Upper lobe of right lung (tissue), 1 donor: ENCODE measurements around the gene DNAH3. TPM values are rescaled to one million over a fixed set of nuclear protein-coding genes. Genes with fewer than 3 reads are reported as not detected.

Source experiments
- ATAC-seq: fragments of 200-7000 bp; cut with Tn5 transposase; one replicate; pipeline ENCODE4 v1.9.1; 2020; ENCODE audit warnings: mild to moderate bottlenecking, moderate library complexity
- DNase-seq: peaks from one replicate; pipeline ENCODE4 v3.0.0-alpha.2; 2020
- H3K27ac ChIP-seq: fragments of 200-600 bp; one replicate; pipeline ENCODE4 v1.8.0; 2022
- H3K27me3 ChIP-seq: fragments of 200-600 bp; one replicate; pipeline ENCODE4 v1.8.0; 2022; ENCODE audit warnings: mild to moderate bottlenecking
- H3K36me3 ChIP-seq: fragments of 200-600 bp; one replicate; pipeline ENCODE4 v1.8.0; 2022
- H3K4me1 ChIP-seq: fragments of 200-600 bp; one replicate; pipeline ENCODE4 v1.8.0; 2022
- H3K4me3 ChIP-seq: fragments of 200-600 bp; one replicate; pipeline ENCODE4 v1.8.0; 2022; ENCODE audit warnings: mild to moderate bottlenecking
- H3K9me3 ChIP-seq: fragments of 200-600 bp; one replicate; pipeline ENCODE4 v1.8.0; 2022
- CTCF ChIP-seq: fragments of 200-600 bp; IDR thresholded peaks from one replicate; pipeline ENCODE4 v1.8.0; 2022; ENCODE audit warnings: antibody characterized with exemption
- intact Hi-C: fragments of 100-400 bp; cut with DNase I; formaldehyde crosslinking; loops from one replicate; pipeline ENCODE4 v1.11.0; 2022
- total RNA-seq: library from RNA; stranded (reverse); fragmentation: NEBNext Ultra II Directional; extraction: Animal tissue kit (Norgen Biotek cat#: 25700); gene quantifications from one replicate; pipeline ENCODE4 v1.2.1, GENCODE V29; 2021
- donor health status: DM: no; HTN: yes; CAD: no; lungs with severe emphysema.

The DNAH3 gene
- total RNA-seq, 1 donor from 2014 or later: 0.06 TPM

GRCh38 chr16:21184834-21185233 lies 34.2 kb upstream of the DNAH3 start:
- DNase-seq: no peak
- peaks cover 10% of the 10 kb centered on the region for H3K36me3 ChIP-seq
- no peak overlapping the region for H3K4me3 ChIP-seq
- H3K4me1 ChIP-seq: peaks cover 6% of the 10 kb centered on the region
- H3K27me3 ChIP-seq: no peaks in the 10 kb centered on the region
- no peak for TF ChIP-seq CTCF
- no peak for ATAC-seq
- no peaks in the 10 kb centered on the region for H3K9me3 ChIP-seq
- intact Hi-C loops: no loop called here
- H3K27ac ChIP-seq: no peak overlapping the region

DNA sequence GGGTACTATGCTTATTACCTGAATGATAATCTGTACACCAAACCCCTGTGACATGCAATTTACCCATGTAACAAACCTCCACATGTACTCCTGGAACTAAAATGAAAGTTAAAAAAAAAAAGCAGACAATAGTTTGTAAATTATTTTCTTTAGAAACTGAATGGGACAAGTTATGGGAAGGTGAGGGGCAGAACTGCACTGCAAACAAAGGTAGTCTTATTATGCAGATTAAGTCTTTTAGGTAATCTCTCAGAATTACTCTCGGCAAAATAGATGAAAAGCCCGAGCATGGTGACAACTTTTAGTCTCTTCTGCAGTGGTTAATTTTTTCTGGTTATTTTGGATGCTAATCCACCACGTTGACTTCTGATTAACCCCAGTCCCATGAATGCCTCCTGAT lies 33.3 kb upstream of the DNAH3 start:
- peaks cover 17% of the 10 kb centered on the region for H3K36me3 ChIP-seq
- no peak overlapping the region for H3K4me3 ChIP-seq
- no peak for ATAC-seq
- DNase-seq: no peak
- intact Hi-C loops: no loop called here
- H3K4me1 ChIP-seq: peaks cover 6% of the 10 kb centered on the region
- H3K27me3 ChIP-seq: no peaks in the 10 kb centered on the region
- TF ChIP-seq CTCF: no peak
- no peaks in the 10 kb centered on the region for H3K9me3 ChIP-seq
- no peak overlapping the region for H3K27ac ChIP-seq

DNA sequence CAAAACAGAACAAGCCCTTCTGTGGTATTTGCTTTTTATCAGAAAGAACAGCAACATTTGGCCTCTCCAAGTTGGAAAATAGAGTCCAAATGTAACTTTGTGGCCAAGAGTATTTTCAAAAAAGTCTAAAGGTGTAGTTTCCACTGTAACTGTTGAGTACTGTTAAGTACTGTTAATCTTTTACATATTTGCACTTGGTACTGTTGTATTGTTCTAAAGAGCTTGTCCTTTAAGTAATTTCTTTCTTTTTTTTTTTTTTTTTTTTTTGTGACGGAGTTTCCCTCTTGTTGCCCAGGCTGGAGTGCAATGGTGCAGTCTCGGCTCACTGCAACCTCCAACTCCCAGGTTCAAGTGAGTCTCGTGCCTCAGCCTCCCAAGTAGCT lies 29.3 kb upstream of the DNAH3 start:
- H3K27ac ChIP-seq: no peak overlapping the region
- TF ChIP-seq CTCF: no peak
- intact Hi-C loops: no loop called here
- DNase-seq: no peak
- H3K36me3 ChIP-seq: peaks cover 55% of the 10 kb centered on the region
- peak; percentile 14 for ATAC-seq
- H3K9me3 ChIP-seq: no peaks in the 10 kb centered on the region
- no peaks in the 10 kb centered on the region for H3K4me1 ChIP-seq
- no peak overlapping the region for H3K4me3 ChIP-seq
- no peaks in the 10 kb centered on the region for H3K27me3 ChIP-seq

DNA sequence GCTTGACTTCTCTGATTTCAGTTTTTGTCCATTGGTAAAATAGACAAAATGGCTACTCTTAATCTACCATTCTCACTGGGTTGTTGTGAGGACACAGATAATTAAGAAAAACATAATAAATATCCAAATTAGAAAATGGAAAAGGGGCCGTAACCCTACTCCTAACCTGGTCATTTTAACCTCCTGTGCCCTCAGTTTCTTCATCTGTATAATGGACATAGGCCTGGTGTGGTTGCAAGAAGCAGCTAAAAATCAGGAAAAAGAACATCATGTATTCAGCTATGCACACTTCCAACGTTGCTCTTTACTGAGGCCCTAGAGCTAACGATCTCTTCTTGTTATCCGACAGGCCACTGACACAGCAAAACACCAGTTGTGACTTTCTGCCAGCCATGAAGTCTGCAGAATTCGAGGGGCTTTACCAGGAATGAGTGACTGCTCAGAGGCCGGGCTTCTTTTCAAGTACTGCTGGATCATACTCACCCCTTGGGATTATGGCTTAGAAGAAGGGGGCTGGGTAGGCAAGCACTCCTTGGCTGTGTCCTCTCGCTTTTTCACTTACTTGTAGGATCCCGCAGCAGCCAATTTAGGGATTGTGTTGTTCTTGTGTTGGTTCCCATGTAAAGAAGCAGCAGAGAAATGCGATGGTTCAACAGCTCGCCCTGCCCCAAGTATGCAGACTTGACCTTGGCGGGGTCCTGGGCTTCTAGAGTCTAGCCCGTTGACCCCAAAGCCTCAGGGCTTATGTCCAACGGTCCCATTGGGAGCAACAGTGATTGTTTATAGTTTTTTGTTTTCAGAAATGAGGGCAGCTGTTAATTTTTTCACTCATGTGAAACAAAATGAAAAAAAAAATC lies 28.7 kb upstream of the DNAH3 start:
- DNase-seq (no peak), ATAC-seq (no peak)
- intact Hi-C loops: no loop called here
- Histone ChIP-seq H3K27me3 (no peaks in the 10 kb centered on the region), H3K36me3 (peaks cover 61% of the 10 kb centered on the region), H3K9me3 (no peaks in the 10 kb centered on the region), H3K4me3 (no peak overlapping the region), H3K4me1 (no peaks in the 10 kb centered on the region), H3K27ac (no peak overlapping the region)
- TF ChIP-seq CTCF: no peak

DNA sequence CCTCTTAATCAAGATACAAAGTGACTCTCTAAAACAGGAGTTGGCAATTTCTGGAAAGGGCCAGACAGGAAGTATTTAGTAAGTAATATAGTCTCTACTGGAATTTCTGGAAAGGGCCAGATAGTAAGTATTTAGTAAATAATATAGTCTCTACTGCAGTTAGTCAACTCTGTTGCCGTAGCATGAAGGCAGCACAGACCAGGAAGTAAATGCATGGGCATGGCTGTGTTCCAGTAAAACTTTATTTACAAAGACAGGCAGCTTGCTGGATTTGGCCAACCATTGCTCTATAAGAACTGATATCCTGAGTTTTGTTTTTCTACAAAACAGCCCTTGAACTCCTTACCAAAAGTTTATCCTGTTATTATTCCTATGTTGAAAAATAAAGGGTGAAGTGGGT lies 24.8 kb upstream of the DNAH3 start:
- H3K4me1 ChIP-seq: no peaks in the 10 kb centered on the region
- no peak overlapping the region for H3K4me3 ChIP-seq
- peaks cover 86% of the 10 kb centered on the region for H3K36me3 ChIP-seq
- ATAC-seq: no peak
- intact Hi-C loops: no loop called here
- TF ChIP-seq CTCF: no peak
- H3K27me3 ChIP-seq: no peaks in the 10 kb centered on the region
- no peak overlapping the region for H3K27ac ChIP-seq
- DNase-seq: no peak
- no peaks in the 10 kb centered on the region for H3K9me3 ChIP-seq
